GM12865 (cell line): ENCODE data around the gene CARS2.

Experiments
- DNase-seq: peaks from one replicate; pipeline ENCODE4 v3.0.0; 2010; ENCODE audit warnings: low read depth
- H3K4me3 ChIP-seq: 2 replicates; pipeline ENCODE4 v1.5.1; 2011; ENCODE audit warnings: mild to moderate bottlenecking, low read depth, low read length, control low read depth
- TF ChIP-seq, protein P1 (sequence below): IDR thresholded peaks from 2 replicates; pipeline ENCODE4 v1.5.1; 2011; ENCODE audit warnings: low read length, control low read depth, low read depth, inconsistent platforms; ENCODE audit not compliant: insufficient read depth; ENCODE audit errors: missing control alignments

The CARS2 gene, protein sequence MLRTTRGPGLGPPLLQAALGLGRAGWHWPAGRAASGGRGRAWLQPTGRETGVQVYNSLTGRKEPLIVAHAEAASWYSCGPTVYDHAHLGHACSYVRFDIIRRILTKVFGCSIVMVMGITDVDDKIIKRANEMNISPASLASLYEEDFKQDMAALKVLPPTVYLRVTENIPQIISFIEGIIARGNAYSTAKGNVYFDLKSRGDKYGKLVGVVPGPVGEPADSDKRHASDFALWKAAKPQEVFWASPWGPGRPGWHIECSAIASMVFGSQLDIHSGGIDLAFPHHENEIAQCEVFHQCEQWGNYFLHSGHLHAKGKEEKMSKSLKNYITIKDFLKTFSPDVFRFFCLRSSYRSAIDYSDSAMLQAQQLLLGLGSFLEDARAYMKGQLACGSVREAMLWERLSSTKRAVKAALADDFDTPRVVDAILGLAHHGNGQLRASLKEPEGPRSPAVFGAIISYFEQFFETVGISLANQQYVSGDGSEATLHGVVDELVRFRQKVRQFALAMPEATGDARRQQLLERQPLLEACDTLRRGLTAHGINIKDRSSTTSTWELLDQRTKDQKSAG

DNA sequence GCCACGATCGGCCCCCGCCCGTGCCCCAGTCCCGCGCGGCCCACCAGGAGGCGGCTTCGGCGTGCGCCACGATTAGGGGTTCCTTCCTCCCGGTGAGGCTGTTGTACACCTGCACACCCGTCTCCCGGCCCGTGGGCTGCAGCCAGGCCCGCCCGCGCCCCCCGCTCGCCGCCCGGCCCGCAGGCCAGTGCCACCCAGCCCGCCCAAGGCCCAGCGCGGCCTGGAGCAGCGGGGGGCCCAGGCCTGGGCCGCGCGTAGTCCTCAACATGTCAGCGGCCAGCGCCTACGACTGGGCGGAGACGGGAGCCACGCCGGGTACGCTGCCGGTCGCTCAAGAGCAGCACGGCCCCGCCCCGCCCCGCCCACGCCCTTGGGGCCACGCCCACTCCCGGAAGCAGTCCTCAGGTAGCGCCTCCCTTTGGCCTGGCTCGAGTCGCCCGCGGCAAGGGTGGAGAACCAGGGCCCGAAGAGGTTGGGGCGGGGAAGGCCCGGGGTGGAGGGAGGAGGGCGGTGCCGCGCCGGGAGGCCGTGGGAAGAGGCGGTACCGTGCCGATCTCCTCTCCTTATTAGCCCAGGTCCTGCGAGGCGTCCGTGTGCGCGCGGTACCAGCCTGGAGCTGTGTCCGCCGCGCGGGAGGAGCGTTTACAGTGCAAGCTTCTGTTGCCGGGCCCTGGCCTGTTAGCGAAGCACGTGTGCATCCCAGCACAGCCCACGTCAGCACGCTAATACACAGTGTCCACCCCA, at the start of gene CARS2:
Gene CARS2 (minus strand): TSS at position 291 of the 744 bp plus-strand sequence. CDS start 23 bp downstream, at position 268.
- H3K4me3 ChIP-seq: peak within 1 kb of the TSS; percentile 87
- peak; percentile 98 for DNase-seq

DNA sequence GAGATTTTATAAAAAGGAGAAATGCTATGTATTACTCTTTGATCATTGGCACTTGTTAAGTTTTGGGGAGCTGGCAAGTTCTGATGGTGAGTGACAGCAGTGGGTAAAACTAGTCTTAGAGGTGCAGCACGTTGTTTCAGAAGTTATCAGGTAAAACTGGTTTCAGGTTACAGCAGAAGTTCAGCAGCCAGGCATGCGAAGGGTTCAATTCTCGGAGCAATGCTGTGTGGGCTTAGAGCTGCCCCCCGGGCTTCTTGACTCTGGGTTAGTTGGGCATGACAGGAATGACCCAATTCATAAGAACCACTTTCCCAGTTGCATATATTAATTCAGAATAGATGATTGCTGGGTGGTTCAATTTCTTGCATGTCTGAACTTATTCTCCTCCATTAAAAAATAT, 42.4 kb upstream of the CARS2 start:
- TF ChIP-seq, protein P1, sequence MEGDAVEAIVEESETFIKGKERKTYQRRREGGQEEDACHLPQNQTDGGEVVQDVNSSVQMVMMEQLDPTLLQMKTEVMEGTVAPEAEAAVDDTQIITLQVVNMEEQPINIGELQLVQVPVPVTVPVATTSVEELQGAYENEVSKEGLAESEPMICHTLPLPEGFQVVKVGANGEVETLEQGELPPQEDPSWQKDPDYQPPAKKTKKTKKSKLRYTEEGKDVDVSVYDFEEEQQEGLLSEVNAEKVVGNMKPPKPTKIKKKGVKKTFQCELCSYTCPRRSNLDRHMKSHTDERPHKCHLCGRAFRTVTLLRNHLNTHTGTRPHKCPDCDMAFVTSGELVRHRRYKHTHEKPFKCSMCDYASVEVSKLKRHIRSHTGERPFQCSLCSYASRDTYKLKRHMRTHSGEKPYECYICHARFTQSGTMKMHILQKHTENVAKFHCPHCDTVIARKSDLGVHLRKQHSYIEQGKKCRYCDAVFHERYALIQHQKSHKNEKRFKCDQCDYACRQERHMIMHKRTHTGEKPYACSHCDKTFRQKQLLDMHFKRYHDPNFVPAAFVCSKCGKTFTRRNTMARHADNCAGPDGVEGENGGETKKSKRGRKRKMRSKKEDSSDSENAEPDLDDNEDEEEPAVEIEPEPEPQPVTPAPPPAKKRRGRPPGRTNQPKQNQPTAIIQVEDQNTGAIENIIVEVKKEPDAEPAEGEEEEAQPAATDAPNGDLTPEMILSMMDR: no peak
- no peak overlapping the region for H3K4me3 ChIP-seq
- no peak for DNase-seq

More for the DNA sequence above, at the start of gene CARS2:
- TF ChIP-seq, protein P1: no peak

DNA sequence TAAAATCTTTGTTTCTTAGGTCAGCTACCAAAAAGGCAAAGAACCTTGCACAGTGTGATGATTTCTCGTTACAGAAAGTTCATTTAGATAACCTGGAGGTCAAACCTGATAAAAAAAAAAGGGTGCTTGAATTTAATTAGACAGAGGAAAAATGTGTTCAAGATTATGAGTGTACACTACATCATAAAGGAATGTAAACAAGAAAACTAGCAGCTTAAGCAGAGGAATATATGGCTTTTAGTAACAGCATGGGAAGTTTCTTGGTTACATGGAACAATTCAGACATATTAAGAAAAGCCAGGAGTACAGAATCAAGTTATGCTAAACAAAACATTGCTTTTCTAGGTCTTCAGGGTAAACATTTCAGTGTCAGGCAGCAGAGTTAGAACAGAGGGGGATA, 40.5 kb upstream of the CARS2 start:
- TF ChIP-seq, protein P1: no peak

DNA sequence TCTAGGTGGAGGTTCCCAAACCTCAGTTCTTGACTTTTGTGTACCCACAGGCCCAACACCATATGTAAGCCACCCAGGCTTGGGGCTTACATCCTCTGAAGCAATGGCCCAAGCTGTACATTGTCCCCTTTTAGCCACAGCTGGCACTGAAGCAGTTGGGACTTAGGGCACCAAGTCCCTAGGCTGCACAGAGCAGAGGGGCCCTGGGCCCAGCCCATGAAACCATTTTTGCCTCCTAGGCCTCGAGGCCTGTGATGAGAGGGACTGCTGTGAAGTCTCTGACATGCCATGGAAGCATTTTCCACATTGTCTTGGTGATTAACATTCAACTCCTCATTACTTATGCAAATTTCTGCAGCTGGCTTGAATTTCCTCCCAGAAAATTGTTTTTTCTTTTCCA, 37.8 kb upstream of the CARS2 start:
- TF ChIP-seq, protein P1: no peak
- H3K4me3 ChIP-seq: no peak overlapping the region
- no peak for DNase-seq

More for the DNA sequence above, 40.5 kb upstream of the CARS2 start:
- no peak for DNase-seq
- no peak overlapping the region for H3K4me3 ChIP-seq

DNA sequence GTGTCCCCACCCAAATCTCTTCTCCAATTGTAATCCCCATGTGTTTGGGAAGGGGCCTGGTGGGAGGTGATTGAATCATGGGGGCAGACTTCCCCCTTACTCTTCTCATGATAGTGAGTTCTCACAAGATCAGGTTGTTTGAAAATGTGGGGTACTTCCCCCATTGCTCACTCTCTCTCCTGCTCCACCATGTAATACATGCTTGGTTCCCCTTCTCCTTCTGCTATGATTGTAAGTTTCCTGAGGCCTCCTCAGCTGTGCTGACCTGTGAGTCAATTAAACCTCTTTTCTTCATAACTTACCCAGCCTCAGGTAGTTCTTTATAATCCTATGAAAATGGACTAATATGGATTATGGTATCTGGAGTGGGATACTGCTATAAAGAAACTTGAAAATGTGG, 31.6 kb upstream of the CARS2 start:
- H3K4me3 ChIP-seq: no peak overlapping the region
- TF ChIP-seq, protein P1: no peak
- DNase-seq: no peak

DNA sequence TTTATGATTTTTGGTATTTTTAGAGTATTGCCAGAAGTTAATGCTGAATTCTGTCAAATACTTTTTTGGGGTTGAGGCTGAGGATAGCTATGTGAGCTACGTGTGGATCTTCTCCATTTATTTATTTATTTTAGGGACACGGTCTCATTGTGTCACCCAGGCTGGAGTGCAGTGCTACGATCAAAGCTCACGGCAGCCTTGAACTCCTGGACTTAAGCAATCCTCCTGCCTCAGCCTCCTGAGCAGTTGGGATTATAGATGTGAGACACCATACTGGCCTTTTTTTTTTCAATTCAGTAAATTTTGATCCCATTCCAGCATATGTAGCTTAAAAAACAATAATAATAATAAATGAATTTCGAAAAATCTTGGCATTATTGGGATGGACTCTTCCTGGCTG, 28.6 kb upstream of the CARS2 start:
- H3K4me3 ChIP-seq: no peak overlapping the region
- no peak for DNase-seq
- TF ChIP-seq, protein P1: no peak
